Motor neuron (in vitro differentiated cells): ENCODE data around the gene EEF1B2. TPM values are rescaled to one million over a fixed set of nuclear protein-coding genes. Genes with fewer than 3 reads are reported as not detected.
A peak's percentile ranks its signal among the peaks of the same experiment; 100 is the strongest.
"Not testable (repeated sequence)": the region's sequence is repeated elsewhere in the genome, so short reads cannot be mapped to it uniquely, and the experiment has no call there.

Source experiments
- ATAC-seq, 8 experiments: fragments of 200-7000 bp; cut with Tn5 transposase; replicated peaks in 6 of 8; 2 replicates each; pipeline ENCODE4 v1.8.0; 2021; ENCODE audit warnings: mild to moderate bottlenecking in 8 of 8, moderate library complexity in 8 of 8
- H3K27ac ChIP-seq, 2 donors: fragments of 250-450 bp; sonication (Bioruptor Pico); 2 replicates each; pipeline ENCODE4 v1.9.0; 2021; ENCODE audit warnings: antibody characterized with exemption in 2 of 2, mild to moderate bottlenecking in 2 of 2, moderate library complexity in 1 of 2
- H3K4me1 ChIP-seq, 2 donors: fragments of 250-450 bp; sonication (Bioruptor Pico); replicated peaks in 1 of 2; 2 replicates each; pipeline ENCODE4 v1.6.1; 2021; ENCODE audit warnings: antibody characterized with exemption in 2 of 2, mild to moderate bottlenecking in 2 of 2, moderate library complexity in 1 of 2
- H3K4me3 ChIP-seq, 5 donors: fragments of 250-450 bp; sonication (Bioruptor Pico); 2 replicates each; pipeline ENCODE4 v1.9.0; 2021; ENCODE audit warnings: antibody characterized with exemption in 5 of 5, mild to moderate bottlenecking in 5 of 5, moderate library complexity in 4 of 5
- WGBS, 10 experiments: fragments of 450-650 bp; shearing (Covaris generic); methylation state at CpG; one replicate each; pipeline ENCODE4 v1.0.0; 2022; 5-methylcytosine and 5-hydroxymethylcytosine counted together
- in situ Hi-C, 9 experiments: fragments of 400-800 bp; cut with MboI; loops; one replicate each; pipeline ENCODE4 v1.15.0; 2021; ENCODE audit warnings: low sequenced_read_pairs in 9 of 9, low pct_unique_long_range_greater_than_20kb in 2 of 9; ENCODE audit not compliant: unreplicated experiment in 9 of 9
- total RNA-seq, 8 experiments: library from RNA; unstranded; fragments of 300-600 nt; gene quantifications; 2 replicates each; pipeline versions ENCODE4 v1.2.3 to v1.2.4, GENCODE V29; 2022

The EEF1B2 gene
- total RNA-seq = 1,000 to 10,000 TPM in 1 of 8 experiments, 100 to 1,000 TPM in 7; 478 to 1,273 (median 734) TPM

DNA sequence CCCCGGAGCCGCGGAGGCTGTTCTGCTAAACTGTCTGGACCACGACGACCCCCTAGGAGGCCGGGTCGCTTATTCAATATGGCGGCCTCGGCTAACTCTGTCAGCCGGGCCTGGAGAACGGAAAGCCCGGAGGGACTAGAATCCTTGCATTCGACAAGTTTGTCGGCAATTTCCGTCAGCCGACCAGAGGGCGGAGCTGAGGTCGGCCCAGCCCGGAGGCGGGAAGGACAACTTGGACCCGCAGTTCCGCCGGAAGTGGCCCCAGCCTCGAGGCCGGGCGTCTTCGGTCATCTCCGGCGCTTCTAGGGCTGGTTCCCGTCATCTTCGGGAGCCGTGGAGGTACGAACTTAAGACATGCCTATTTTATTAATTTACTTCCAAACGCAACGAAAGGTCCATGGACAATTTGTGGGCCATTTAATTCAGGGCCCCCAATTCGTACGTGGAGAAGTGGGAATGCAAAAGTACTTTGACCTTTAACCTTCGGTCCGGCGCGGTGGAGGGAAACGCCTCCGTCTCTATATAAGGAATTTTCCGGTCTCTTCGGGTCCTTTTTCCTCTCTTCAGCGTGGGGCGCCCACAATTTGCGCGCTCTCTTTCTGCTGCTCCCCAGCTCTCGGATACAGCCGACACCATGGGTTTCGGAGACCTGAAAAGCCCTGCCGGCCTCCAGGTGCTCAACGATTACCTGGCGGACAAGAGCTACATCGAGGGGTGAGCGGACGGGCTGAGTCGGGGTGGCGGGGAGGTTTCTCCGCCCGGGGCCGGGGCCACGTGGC, at the start of gene EEF1B2, which contains the start of gene NDUFS1:
EEF1B2 (plus strand) TSS at position 550 of the 779 bp plus-strand sequence; CDS start at position 635, 85 bp downstream.
NDUFS1 (minus strand) TSS at position 99 of the 779 bp plus-strand sequence. CDS start 5,766 bp downstream, outside the sequence.
- in situ Hi-C loops = loop anchor here in 2 of 9 experiments (10.0 to 25.0 kb wide), 3 partner anchors 105 to 278 kb away; partner anchors contain the start of gene ADAM23 (in 1 of the 2)
- peaks cover 3 to 11% of the 10 kb centered on the region in 2 donors for H3K4me1 ChIP-seq
- peak within 1 kb of the TSS; percentile 92 to 95 for H3K27ac ChIP-seq
- WGBS, 10 experiments = 0 to 2% (median 1%) methylated on average over 9 to 22 of the region's 64 CpGs; no CpG with 5 or more reads in 4 of the 10 experiments
- H3K4me3 ChIP-seq = peak within 1 kb of the TSS; percentile 47 to 93 (median 65)
- ATAC-seq = peak; percentile 82 to 93 (median 90)

DNA sequence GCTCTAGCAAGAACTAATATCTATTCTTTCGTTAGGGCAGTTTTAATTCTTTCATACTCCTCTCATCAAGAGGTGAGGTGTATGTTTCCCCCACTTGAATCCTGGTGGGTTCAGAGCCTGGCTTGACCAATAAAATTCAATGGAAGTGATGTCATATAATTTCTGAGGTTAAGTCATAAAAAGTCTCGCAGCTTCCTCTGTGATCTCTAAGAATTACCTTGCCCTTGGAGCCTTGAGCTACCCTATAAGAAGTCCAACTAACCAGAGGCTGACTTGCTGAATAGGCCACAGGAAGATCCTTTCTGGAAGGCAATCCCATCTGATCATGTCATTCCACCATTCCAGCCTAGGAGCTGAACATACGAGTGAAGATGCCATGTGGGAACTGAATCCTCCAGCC, 47.6 kb upstream of the EEF1B2 start:
- Histone ChIP-seq H3K4me3 (no peak overlapping the region), H3K27ac (no peak overlapping the region), H3K4me1 (no peaks in the 10 kb centered on the region)
- WGBS, 10 experiments = 67 to 100% (median 100%) methylated on average over 1 to 3 of the region's 3 CpGs; no CpG with 5 or more reads in 1 of the 10 experiments
- no peak for ATAC-seq
- in situ Hi-C loops = no loop called here

DNA sequence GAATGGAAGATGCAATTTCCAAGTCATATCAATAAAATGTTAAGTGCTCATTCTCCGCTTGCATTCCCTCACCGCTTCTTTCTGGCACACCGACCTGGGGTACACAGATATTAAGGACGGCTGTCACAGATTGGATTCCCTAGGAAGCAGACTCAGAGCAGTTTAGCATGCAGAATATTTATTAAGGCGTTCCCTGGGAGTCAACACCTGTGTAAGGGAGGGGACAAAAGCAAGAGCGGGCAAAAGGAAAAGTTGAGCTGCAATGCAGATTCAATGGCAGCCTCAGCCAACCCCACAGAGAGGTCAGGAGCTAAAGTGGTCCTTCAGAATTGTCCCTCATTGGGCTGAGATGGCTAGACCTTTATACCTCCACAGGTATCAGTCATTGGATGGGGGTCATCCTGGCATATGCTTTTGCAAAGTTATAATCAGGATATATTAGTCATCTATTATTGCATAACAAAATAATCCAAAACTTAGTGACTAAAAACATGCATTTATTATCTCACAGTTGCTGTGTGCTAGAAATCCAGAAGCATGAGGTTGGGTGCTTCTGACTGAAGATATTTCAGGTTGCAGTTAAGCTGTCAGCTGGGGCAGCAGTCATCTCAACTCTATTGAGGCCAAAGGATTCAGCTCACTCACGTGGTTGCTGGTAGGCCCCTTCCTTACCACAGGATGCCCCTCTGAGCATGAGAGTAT, 46.7 kb upstream of the EEF1B2 start:
- 43 to 97% (median 90%) methylated on average over 1 to 7 of the region's 7 CpGs; no CpG with 5 or more reads in 3 of the 10 experiments for WGBS, 10 experiments
- Histone ChIP-seq H3K4me3 (no peak overlapping the region), H3K27ac (no peak overlapping the region), H3K4me1 (no peaks in the 10 kb centered on the region)
- peak in 4 of 8 experiments; percentile 23 to 88 (median 59) for ATAC-seq
- in situ Hi-C loops = no loop called here

DNA sequence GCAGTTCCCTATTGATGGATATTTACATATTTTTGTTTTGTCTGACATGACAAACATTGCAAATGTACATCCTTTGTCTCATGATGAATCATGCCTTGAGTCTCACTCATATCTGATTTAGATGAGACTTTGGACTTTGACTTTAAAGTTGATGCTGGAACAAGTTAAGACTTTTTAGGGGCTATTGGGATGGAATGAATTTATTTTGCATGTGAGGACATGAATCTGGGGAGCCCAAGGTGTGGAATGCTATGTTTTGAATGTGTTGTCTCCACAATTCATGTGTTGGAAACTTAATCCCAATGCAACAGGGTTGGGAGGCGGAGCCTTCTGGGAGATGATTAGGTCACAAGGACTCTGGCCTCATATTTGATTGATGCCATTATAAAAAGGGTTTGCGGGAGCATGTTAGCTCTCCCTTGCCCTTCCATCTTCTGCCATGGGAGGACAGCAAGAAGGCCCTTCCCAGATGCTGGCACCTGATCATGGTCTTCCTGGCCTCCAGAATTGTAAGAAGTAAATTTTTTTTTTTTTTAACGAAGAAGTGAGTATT, 44.6 kb upstream of the EEF1B2 start:
- 83 to 100% (median 100%) methylated on average over 1 to 3 of the region's 3 CpGs for whole genome bisulfite sequencing, 10 experiments
- Histone ChIP-seq H3K4me1 (no peaks in the 10 kb centered on the region), H3K4me3 (no peak overlapping the region), H3K27ac (no peak overlapping the region)
- in situ Hi-C loops = no loop called here
- no peak for ATAC-seq

DNA sequence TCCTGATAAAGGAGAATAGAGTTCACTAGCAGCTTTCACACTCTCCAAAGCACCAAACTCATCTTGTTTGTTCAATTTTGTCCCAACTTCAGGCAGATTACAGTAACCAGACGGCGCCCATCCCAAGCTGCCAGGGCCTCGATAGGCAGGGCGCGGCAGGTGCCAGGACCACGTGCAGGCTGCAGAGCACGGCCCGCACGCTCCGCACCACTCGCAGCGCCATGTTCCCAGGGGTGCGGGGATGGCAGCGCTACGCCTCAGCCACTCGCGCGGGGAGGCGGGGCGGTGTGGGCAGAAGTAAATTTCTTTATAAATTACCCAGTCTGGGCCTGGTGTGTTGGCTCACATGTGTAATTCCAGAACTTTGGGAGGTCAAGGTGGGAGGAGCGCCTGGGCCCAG, 43.4 kb upstream of the EEF1B2 start:
- Histone ChIP-seq H3K4me3 (no peak overlapping the region), H3K27ac (no peak overlapping the region), H3K4me1 (no peaks in the 10 kb centered on the region)
- no peak for ATAC-seq
- 99 to 100% (median 100%) methylated on average over 1 to 12 of the region's 21 CpGs; no CpG with 5 or more reads in 5 of the 10 experiments for WGBS, 10 experiments
- in situ Hi-C loops = no loop called here

DNA sequence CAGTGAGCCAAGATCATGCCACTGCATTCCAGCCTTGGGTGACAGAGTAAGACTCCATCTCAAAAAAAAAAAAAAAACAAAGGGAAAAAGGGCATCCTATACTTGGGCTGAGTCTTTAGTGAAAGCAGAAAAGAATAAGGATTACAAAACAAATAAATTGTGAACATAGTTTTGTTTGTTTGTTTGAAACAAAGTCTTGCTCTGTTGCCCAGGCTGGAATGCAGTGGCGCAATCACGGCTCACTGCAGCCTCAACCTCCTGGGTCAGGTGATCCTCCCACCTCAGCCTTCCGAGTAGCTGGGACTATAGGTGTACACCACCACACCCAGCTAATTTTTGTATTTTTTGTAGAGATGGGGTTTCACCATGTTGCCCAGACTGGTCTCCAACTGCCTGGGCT, 37.1 kb upstream of the EEF1B2 start:
- H3K27ac ChIP-seq, in situ Hi-C loops, H3K4me3 ChIP-seq, ATAC-seq, H3K4me1 ChIP-seq: not testable (repeated sequence)
- 80 to 100% (median 100%) methylated on average over 1 to 3 of the region's 3 CpGs for WGBS, 10 experiments

DNA sequence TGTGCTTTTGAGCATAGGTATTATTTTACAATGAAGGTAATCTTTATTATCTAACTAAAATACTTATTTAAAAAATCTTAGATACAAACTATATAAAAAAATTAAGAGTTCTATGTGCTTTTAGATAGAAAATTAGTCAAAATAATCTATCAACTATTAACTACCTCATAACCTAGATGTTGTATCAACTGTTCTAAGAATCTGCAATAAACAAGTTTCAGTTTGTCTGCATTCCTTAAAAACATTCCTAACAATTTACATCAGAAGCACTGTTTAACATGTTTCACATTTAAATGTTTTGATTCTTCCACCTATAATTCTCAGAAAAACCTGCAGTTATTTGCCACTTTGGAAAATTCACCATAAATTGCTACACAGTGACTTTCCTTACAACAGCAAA, 33.8 kb upstream of the EEF1B2 start:
- Histone ChIP-seq H3K4me3 (no peak overlapping the region), H3K4me1 (no peaks in the 10 kb centered on the region), H3K27ac (no peak overlapping the region)
- in situ Hi-C loops = no loop called here
- ATAC-seq = no peak

DNA sequence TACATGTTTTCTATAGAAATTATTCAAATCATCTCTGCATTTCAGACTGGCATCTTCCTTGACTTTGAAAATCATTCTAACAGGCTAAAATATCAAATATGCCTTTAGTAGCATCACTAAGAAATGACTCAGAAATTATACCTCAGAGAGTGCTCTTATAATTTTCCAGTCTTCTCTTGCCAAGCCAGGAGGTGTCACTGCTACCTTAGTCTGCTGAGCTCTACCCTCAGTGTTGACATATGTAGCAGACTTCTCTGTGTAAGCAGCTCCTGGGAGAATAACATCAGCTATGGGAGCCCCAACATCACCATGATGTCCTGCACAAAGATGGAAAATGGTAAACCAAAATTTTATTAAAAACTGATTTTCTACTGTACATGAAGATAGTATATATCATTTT, 32.0 kb upstream of the EEF1B2 start:
- Histone ChIP-seq H3K4me3 (no peak overlapping the region), H3K27ac (no peak overlapping the region), H3K4me1 (no peaks in the 10 kb centered on the region)
- in situ Hi-C loops = no loop called here
- peak in 1 of 8 experiments; percentile 44 for ATAC-seq

DNA sequence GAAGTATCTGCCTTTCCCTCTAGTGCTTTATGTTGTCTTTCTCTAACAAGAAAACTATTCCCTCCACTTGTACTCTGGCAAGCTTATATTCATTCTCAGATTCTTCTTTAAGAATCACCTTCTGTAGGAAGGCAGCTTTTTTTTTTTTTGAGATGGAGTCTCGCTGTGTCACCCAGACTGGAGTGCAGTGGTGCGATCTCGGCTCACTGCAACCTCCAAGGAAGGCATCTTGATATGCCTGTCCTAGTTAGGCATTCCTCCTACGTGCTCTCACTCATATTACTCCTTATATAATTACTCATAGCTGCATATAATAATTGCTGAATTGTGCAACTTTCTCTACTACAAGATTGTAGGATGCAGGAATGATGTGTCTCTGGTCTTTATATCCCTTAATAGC, 16.2 kb upstream of the EEF1B2 start:
- Histone ChIP-seq H3K4me3 (no peak overlapping the region), H3K27ac (no peak overlapping the region), H3K4me1 (no peaks in the 10 kb centered on the region)
- in situ Hi-C loops = no loop called here
- 50 to 100% (median 95%) methylated on average over 1 to 4 of the region's 4 CpGs; no CpG with 5 or more reads in 2 of the 10 experiments for WGBS, 10 experiments
- ATAC-seq = no peak

DNA sequence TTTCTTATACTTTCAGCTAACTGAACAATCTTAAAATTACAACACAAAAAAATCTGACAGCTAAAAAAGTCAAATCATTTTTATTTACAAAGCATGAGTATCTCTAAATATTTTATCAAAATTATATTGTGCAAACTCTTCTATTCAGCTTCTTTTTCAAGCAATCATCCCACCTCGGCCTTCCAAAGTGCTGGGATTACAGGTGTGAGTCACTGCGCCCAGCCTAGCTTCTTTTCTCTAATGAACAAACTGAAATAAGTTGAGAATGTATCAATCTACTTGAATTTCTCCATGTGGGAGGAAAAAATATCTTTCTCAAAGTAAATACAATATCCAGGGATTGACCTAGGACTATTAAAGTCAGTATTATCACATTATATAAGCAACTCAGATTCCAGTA, 15.3 kb upstream of the EEF1B2 start:
- Histone ChIP-seq H3K4me1 (no peaks in the 10 kb centered on the region), H3K27ac (no peak overlapping the region), H3K4me3 (no peak overlapping the region)
- WGBS, 10 experiments = 86 to 100% (median 94%) methylated on average over 2 of the region's 2 CpGs; no CpG with 5 or more reads in 1 of the 10 experiments
- in situ Hi-C loops = no loop called here
- ATAC-seq = no peak

DNA sequence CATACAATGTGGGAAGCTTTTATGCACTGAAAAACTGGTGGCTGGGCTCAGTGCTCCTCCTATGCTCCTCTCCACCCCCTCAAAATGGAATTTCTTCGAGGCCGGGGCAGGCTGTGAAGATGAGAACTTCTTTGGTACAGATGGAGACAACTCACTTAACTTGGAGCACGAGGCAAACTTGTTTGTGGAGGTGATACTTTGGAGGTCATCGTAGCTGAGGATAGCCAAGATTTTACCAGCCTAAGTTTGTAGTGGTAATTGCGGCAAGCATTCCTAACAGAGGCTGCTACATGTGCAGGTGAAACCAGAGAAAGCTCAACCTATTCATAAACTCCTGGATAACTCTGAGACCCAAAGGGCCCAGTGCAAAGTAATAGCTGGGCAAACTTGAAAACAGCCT, 14.0 kb upstream of the EEF1B2 start:
- WGBS, 10 experiments = 58 to 100% (median 93%) methylated on average over 2 to 5 of the region's 5 CpGs; no CpG with 5 or more reads in 3 of the 10 experiments
- H3K4me1 ChIP-seq = no peaks in the 10 kb centered on the region
- no peak for ATAC-seq
- in situ Hi-C loops = no loop called here
- H3K4me3 ChIP-seq = no peak overlapping the region
- H3K27ac ChIP-seq = no peak overlapping the region

DNA sequence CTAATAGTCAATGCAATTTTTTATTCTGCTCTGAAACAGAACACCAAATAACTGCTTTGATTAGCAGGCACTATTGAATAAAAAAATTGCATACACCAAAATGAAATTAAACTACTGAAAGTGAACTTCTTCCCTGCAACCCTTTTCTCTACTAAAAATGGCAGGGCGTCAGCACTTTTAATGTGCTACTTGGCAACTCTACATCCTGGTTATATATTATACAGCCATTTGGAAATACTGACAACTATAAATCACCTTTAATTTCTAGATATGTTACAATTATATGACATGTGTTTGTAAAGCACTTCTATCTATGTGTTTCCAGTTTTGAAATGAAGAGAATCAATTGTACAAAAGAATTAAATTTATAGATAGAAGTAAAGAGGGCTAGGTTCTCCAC, 10.4 kb upstream of the EEF1B2 start:
- WGBS, 10 experiments = 80 to 100% (median 97%) methylated on average over 1 of the region's 1 CpG; no CpG with 5 or more reads in 2 of the 10 experiments
- ATAC-seq = no peak
- no peak overlapping the region for H3K27ac ChIP-seq
- H3K4me1 ChIP-seq = no peaks in the 10 kb centered on the region
- in situ Hi-C loops = no loop called here
- H3K4me3 ChIP-seq = no peak overlapping the region

DNA sequence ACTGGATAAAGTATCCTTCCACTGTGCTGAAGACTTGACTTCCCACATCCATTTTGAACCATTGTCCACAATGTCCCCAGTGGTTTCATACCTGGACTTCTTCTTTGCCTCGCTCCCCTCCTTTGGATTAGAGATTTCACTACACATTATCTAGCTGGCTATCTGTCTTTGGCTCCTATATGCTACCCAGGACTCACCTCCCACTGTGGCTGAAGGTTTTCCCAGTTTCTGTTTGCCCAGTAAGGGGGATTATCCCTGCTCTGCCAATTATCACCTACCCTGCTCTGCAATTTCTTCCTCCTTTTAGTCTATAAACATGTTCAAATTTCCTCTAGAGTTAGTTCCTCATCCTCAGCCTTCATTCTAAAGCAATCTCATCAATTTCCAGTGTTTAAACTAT, 9.5 kb upstream of the EEF1B2 start:
- ATAC-seq = no peak
- Histone ChIP-seq H3K27ac (no peak overlapping the region), H3K4me3 (no peak overlapping the region), H3K4me1 (no peaks in the 10 kb centered on the region)
- in situ Hi-C loops = loop anchor here in 2 of 9 experiments (25.0 kb wide), 2 partner anchors 212 to 287 kb away; partner anchors contain the start of gene ADAM23 (in 1 of the 2)
- 90 to 100% (median 100%) methylated on average over 1 of the region's 1 CpG; no CpG with 5 or more reads in 6 of the 10 experiments for WGBS, 10 experiments
